GM12891 (cell line): ENCODE measurements around the gene HSF5.

ENCODE experiments used
- POLR2A ChIP-seq: IDR thresholded peaks from 2 replicates; pipeline ENCODE4 v1.6.1; 2011; ENCODE audit warnings: low read depth, low read length, control low read depth
- TAF1 ChIP-seq: IDR thresholded peaks from 2 replicates; pipeline ENCODE4 v1.6.1; 2011; ENCODE audit warnings: low read depth, low read length, control low read depth

GRCh38 chr17:58373923-58374322 lies 114.3 kb downstream of the HSF5 start:
- no peak for TF ChIP-seq POLR2A
- TF ChIP-seq TAF1: no peak
